Mucosa of descending colon (tissue), 3 donors: Measurements from ENCODE around the gene ST8SIA5. TPM values are rescaled to one million over a fixed set of nuclear protein-coding genes. Genes with fewer than 3 reads are reported as not detected.

Experiments
- ATAC-seq: fragments of 200-7000 bp; cut with Tn5 transposase; one replicate; pipeline ENCODE4 v1.9.1; 2020; ENCODE audit warnings: mild to moderate bottlenecking, moderate library complexity
- DNase-seq, 3 donors: peaks; one replicate each; pipeline ENCODE4 v3.0.0-alpha.2; 2020
- H3K36me3 ChIP-seq: fragments of 200-600 bp; one replicate; pipeline ENCODE4 v1.8.0; 2021; ENCODE audit warnings: low read depth, mild to moderate bottlenecking
- H3K4me1 ChIP-seq: fragments of 200-600 bp; one replicate; pipeline ENCODE4 v1.8.0; 2021; ENCODE audit warnings: low read depth, mild to moderate bottlenecking
- H3K4me3 ChIP-seq: fragments of 200-600 bp; one replicate; pipeline ENCODE4 v1.8.0; 2021; ENCODE audit warnings: mild to moderate bottlenecking
- H3K9me3 ChIP-seq: fragments of 200-600 bp; one replicate; pipeline ENCODE4 v1.8.0; 2021; ENCODE audit warnings: mild to moderate bottlenecking
- CTCF ChIP-seq: fragments of 200-600 bp; IDR thresholded peaks from one replicate; pipeline ENCODE4 v1.8.0; 2022; ENCODE audit warnings: antibody characterized with exemption, mild to moderate bottlenecking
- intact Hi-C, 2 donors: fragments of 100-400 bp; cut with DNase I in 1 of 2; cut with micrococcal nuclease in 1 of 2; formaldehyde crosslinking; loops; one replicate each; pipeline versions ENCODE4 v1.11.0 to v1.11.1; 2022; cut with DNase I, micrococcal nuclease
- total RNA-seq, 3 donors: library from RNA; stranded (reverse); fragmentation: NEBNext Ultra II Directional in 2 of 3; extraction: Animal tissue kit (Norgen Biotek cat#: 25700) in 2 of 3; gene quantifications; one replicate each; pipeline versions ENCODE4 v1.2.1 to v1.2.4, GENCODE V29; 2021 to 2023
- donor health status: DM: no; HTN: no; CAD: no; lungs with moderate emphysema.
- donor health status: DM: no; HTN: no; CAD: no.
- donor health status: DM: no; HTN: yes; CAD: no.

ST8SIA5 gene
- total RNA-seq, 3 donors from 2014 or later: 0.20 to 0.66 (median 0.24) TPM

- no peak overlapping the region for H3K4me3 ChIP-seq
- TF ChIP-seq CTCF: no peak
- H3K4me1 ChIP-seq: peaks cover 11% of the 10 kb centered on the region
- intact Hi-C loops: no loop called here
- no peak for DNase-seq
- no peaks in the 10 kb centered on the region for H3K36me3 ChIP-seq
- no peak for ATAC-seq
- H3K9me3 ChIP-seq: no peaks in the 10 kb centered on the region
Measured at GRCh38 chr18:46754661-46755292, 2.1 kb downstream of the ST8SIA5 start.

- ATAC-seq: no peak
- TF ChIP-seq CTCF: no peak
- Histone ChIP-seq H3K9me3 (no peaks in the 10 kb centered on the region), H3K4me3 (no peak overlapping the region), H3K36me3 (no peaks in the 10 kb centered on the region), H3K4me1 (peaks cover 11% of the 10 kb centered on the region)
- no peak for DNase-seq
- intact Hi-C loops: no loop called here
Measured at GRCh38 chr18:46754188-46754587, 2.7 kb downstream of the ST8SIA5 start.

- Histone ChIP-seq H3K36me3 (no peaks in the 10 kb centered on the region), H3K4me1 (peaks cover 5% of the 10 kb centered on the region), H3K4me3 (no peak overlapping the region), H3K9me3 (no peaks in the 10 kb centered on the region)
- DNase-seq (no peak), ATAC-seq (no peak)
- intact Hi-C loops: no loop called here
- TF ChIP-seq CTCF: no peak
Measured at GRCh38 chr18:46751882-46752281, 5.0 kb downstream of the ST8SIA5 start.

GRCh38 chr18:46750626-46751025, 6.2 kb downstream of the ST8SIA5 start:
- intact Hi-C loops: no loop called here

GRCh38 chr18:46748466-46748865, 8.4 kb downstream of the ST8SIA5 start:
- H3K36me3 ChIP-seq: no peaks in the 10 kb centered on the region
- DNase-seq (no peak), ATAC-seq (no peak)
- no peaks in the 10 kb centered on the region for H3K4me1 ChIP-seq
- TF ChIP-seq CTCF: no peak
- intact Hi-C loops: no loop called here
- H3K4me3 ChIP-seq: no peak overlapping the region
- H3K9me3 ChIP-seq: no peaks in the 10 kb centered on the region

More at GRCh38 chr18:46750626-46751025, 6.2 kb downstream of the ST8SIA5 start:
- no peak for TF ChIP-seq CTCF
- H3K4me3 ChIP-seq: no peak overlapping the region
- H3K4me1 ChIP-seq: no peaks in the 10 kb centered on the region
- ATAC-seq (no peak), DNase-seq (no peak)
- H3K36me3 ChIP-seq: no peaks in the 10 kb centered on the region
- no peaks in the 10 kb centered on the region for H3K9me3 ChIP-seq

- H3K9me3 ChIP-seq: no peaks in the 10 kb centered on the region
- intact Hi-C loops: no loop called here
- DNase-seq: no peak
- ATAC-seq: no peak
- no peak overlapping the region for H3K4me3 ChIP-seq
- TF ChIP-seq CTCF: no peak
- H3K4me1 ChIP-seq: no peaks in the 10 kb centered on the region
- H3K36me3 ChIP-seq: no peaks in the 10 kb centered on the region
Measured at GRCh38 chr18:46740046-46740445, 16.8 kb downstream of the ST8SIA5 start.
